K562 (cell line): Measurements from ENCODE around the gene ATP5PO. TPM values are rescaled to one million over a fixed set of nuclear protein-coding genes. Genes with fewer than 3 reads are reported as not detected.
A peak's percentile ranks its signal among the peaks of the same experiment; 100 is the strongest.

Experiments
- ATAC-seq: fragments of 200-7000 bp; cut with Tn5 transposase; 3 replicates; pipeline ENCODE4 v1.9.1; 2020; ENCODE audit warnings: moderate library complexity
- BruUV-seq: library from RNA; stranded (reverse); fragments of 400-500 nt; replicated peaks from 2 replicates; lab custom pipeline; 2021; lab: Mats Ljungman, UMichigan
- CTCF ChIA-PET: fragments of 300-600 bp; formaldehyde crosslinking; extraction: SDS; loops from one replicate; lab custom pipeline; 2021; ENCODE audit warnings: low intra/inter-chr PET ratio; lab: Yijun Ruan, JAX
- POLR2A ChIA-PET: fragments of 300-600, 350-650 bp; sonication (Branson Sonifier 250); formaldehyde crosslinking; extraction: SDS; loops from one replicate; lab custom pipeline; 2021; ENCODE audit warnings: antibody characterized with exemption, inconsistent platforms; lab: Yijun Ruan, JAX
- DNase-seq, 4 experiments: peaks; one replicate each; pipeline versions ENCODE4 v3.0.0 to v3.0.0-alpha.2; 2011 to 2018; ENCODE audit warnings: low spot score in 3 of 4, mixed read lengths in 3 of 4; ENCODE audit errors: extremely low read depth in 1 of 4
- FAIRE-seq: peaks from 2 replicates; lab custom pipeline; 2011; peaks lifted over from hg19 to GRCh38; lab: Jason Lieb, UNC
- H2AFZ ChIP-seq: 2 replicates; pipeline ENCODE4 v1.6.0; 2011; ENCODE audit warnings: low read depth, low read length, control low read depth, inconsistent platforms
- H3K27ac ChIP-seq: fragments of 200-600 bp; 3 replicates; pipeline ENCODE4 v1.8.0; 2011; ENCODE audit warnings: low read depth, mild to moderate bottlenecking, control low read depth, inconsistent platforms, low read length, moderate library complexity, mixed read lengths; ENCODE audit errors: extremely low read depth
- H3K27me3 ChIP-seq, 2 experiments: fragments of 300-600 bp in 1 of 2; 2 replicates in 1 of 2; 3 replicates in 1 of 2; pipeline versions ENCODE4 v1.6.0 to v1.8.0; 2011; ENCODE audit warnings: inconsistent platforms in 2 of 2, low read length in 2 of 2, mild to moderate bottlenecking in 1 of 2, mixed read lengths in 1 of 2, moderate library complexity in 1 of 2; ENCODE audit not compliant: control insufficient read depth in 2 of 2, insufficient read depth in 2 of 2
- H3K36me3 ChIP-seq: fragments of 300-600 bp; 3 replicates; pipeline ENCODE4 v1.8.0; 2011; ENCODE audit warnings: mild to moderate bottlenecking, low read length, inconsistent platforms; ENCODE audit not compliant: control insufficient read depth, insufficient read depth
- H3K4me1 ChIP-seq, 2 experiments: fragments of 200-600 bp in 1 of 2; replicated peaks in 1 of 2; 2 replicates in 1 of 2; 3 replicates in 1 of 2; pipeline versions ENCODE4 v1.5.1 to v1.8.0; 2011; ENCODE audit warnings: inconsistent platforms in 2 of 2, low read length in 2 of 2, mild to moderate bottlenecking in 1 of 2, mixed read lengths in 1 of 2, moderate library complexity in 1 of 2; ENCODE audit not compliant: control insufficient read depth in 2 of 2, insufficient read depth in 2 of 2
- H3K4me2 ChIP-seq: 2 replicates; pipeline ENCODE4 v1.6.1; 2011; ENCODE audit warnings: low read length, control low read depth, inconsistent platforms, mixed read lengths; ENCODE audit not compliant: insufficient read depth
- H3K4me3 ChIP-seq: fragments of 200-600 bp; sonication (generic), shearing (Covaris generic); 2 replicates; pipeline ENCODE4 v1.5.1; 2016; ENCODE audit warnings: control low read depth, inconsistent platforms
- H3K79me2 ChIP-seq: fragments of 200-600 bp; 3 replicates; pipeline ENCODE4 v1.8.0; 2011; ENCODE audit warnings: low read length, inconsistent platforms; ENCODE audit not compliant: control insufficient read depth, insufficient read depth
- H3K9ac ChIP-seq, 2 experiments: 2 replicates each; pipeline versions ENCODE4 v1.6.0 to v1.6.1; 2011; ENCODE audit warnings: low read depth in 2 of 2, low read length in 2 of 2, control low read depth in 1 of 2, inconsistent platforms in 1 of 2, mild to moderate bottlenecking in 1 of 2, mixed read lengths in 1 of 2; ENCODE audit not compliant: insufficient read depth in 1 of 2
- H3K9me1 ChIP-seq: one replicate; pipeline ENCODE4 v1.6.0; 2011; ENCODE audit warnings: inconsistent platforms, mild to moderate bottlenecking, low read length, moderate library complexity; ENCODE audit not compliant: control insufficient read depth, insufficient read depth
- H3K9me3 ChIP-seq: replicated peaks from 2 replicates; pipeline ENCODE4 v1.5.1; 2011; ENCODE audit warnings: low read depth, low read length, inconsistent platforms; ENCODE audit not compliant: control insufficient read depth, insufficient read depth
- H4K20me1 ChIP-seq: replicated peaks from 2 replicates; pipeline ENCODE4 v1.6.1; 2011; ENCODE audit warnings: low read length, inconsistent platforms, mixed read lengths; ENCODE audit not compliant: control insufficient read depth, insufficient read depth
- ARNT ChIP-seq, 2 experiments: fragments of 450-650 bp; IDR thresholded peaks; 2 replicates each; pipeline ENCODE4 v1.6.1; 2016; ENCODE audit warnings: mild to moderate bottlenecking in 1 of 2
- CEBPB ChIP-seq: fragments of 450-650 bp; IDR thresholded peaks from 2 replicates; pipeline ENCODE4 v1.6.1; 2016; ENCODE audit warnings: missing genetic modification characterization, missing compliant biosample characterization
- CEBPG ChIP-seq, 3 experiments: fragments of 200-800 bp in 1 of 3; sonication (Bioruptor generic) in 1 of 3; sonication (generic) in 1 of 3; formaldehyde crosslinking in 1 of 3; IDR thresholded peaks in 2 of 3; conservative IDR thresholded peaks in 1 of 3; 2 replicates each; pipeline versions ENCODE4 v1.6.1 to v1.8.0; 2016 to 2022; ENCODE audit warnings: missing compliant biosample characterization in 2 of 3, missing genetic modification characterization in 2 of 3, mild to moderate bottlenecking in 1 of 3, missing genetic modification reagents in 1 of 3
- EP400 ChIP-seq: fragments of 450-650 bp; IDR thresholded peaks from 2 replicates; pipeline ENCODE4 v1.6.1; 2017; ENCODE audit warnings: antibody characterized with exemption, mild to moderate bottlenecking, moderate library complexity
- KLF16 ChIP-seq: IDR thresholded peaks from 2 replicates; pipeline ENCODE4 v1.6.1; 2016; ENCODE audit warnings: antibody characterized with exemption
- RBM25 ChIP-seq: fragments of 200-400 bp; formaldehyde crosslinking; IDR thresholded peaks from 2 replicates; pipeline ENCODE4 v1.6.1; 2018; ENCODE audit warnings: low read length, low read depth, moderate library complexity; ENCODE audit not compliant: severe bottlenecking
- TAF1 ChIP-seq: IDR thresholded peaks from 2 replicates; pipeline ENCODE4 v1.6.1; 2011; ENCODE audit warnings: mild to moderate bottlenecking, low read length, moderate library complexity; ENCODE audit not compliant: insufficient read depth, control insufficient read depth, severe bottlenecking; ENCODE audit errors: extremely low read depth
- TAF9B ChIP-seq: fragments of 450-650 bp; IDR thresholded peaks from 2 replicates; pipeline ENCODE4 v1.6.1; 2018; ENCODE audit warnings: mild to moderate bottlenecking; ENCODE audit not compliant: partially characterized antibody
- TOE1 ChIP-seq, 2 experiments: fragments of 450-650 bp in 1 of 2; sonication (generic) in 1 of 2; formaldehyde crosslinking in 1 of 2; IDR thresholded peaks; 2 replicates each; pipeline versions ENCODE4 v1.7.1 to v1.8.0; 2016 to 2022; ENCODE audit warnings: borderline replicate concordance in 2 of 2, mild to moderate bottlenecking in 2 of 2, antibody characterized with exemption in 1 of 2, inconsistent platforms in 1 of 2, low read depth in 1 of 2, missing genetic modification reagents in 1 of 2, moderate library complexity in 1 of 2
- TRIM28 ChIP-seq: fragments of 450-650 bp; IDR thresholded peaks from 2 replicates; pipeline ENCODE4 v1.6.1; 2017
- WHSC1 ChIP-seq: IDR thresholded peaks from one replicate; pipeline ENCODE4 v1.6.1; 2012; ENCODE audit warnings: low read length, control low read depth, inconsistent platforms
- ZNF124 ChIP-seq: sonication (generic); formaldehyde crosslinking; IDR thresholded peaks from 2 replicates; pipeline ENCODE4 v1.8.1; 2022; ENCODE audit warnings: missing genetic modification reagents
- ZNF197 ChIP-seq: fragments of 200-800 bp; sonication (Bioruptor generic); IDR thresholded peaks from 2 replicates; pipeline ENCODE4 v1.6.1; 2016; ENCODE audit warnings: low read depth, missing genetic modification characterization, missing compliant biosample characterization
- ZNF253 ChIP-seq: fragments of 250-450 bp; sonication (Bioruptor Pico); conservative IDR thresholded peaks from 2 replicates; pipeline ENCODE4 v1.6.1; 2021; ENCODE audit warnings: mild to moderate bottlenecking
- ZNF354B ChIP-seq: fragments of 250-450 bp; sonication (Bioruptor Pico); IDR thresholded peaks from 2 replicates; pipeline ENCODE4 v1.4.0; 2020
- ZNF507 ChIP-seq: conservative IDR thresholded peaks from 2 replicates; pipeline ENCODE4 v1.6.1; 2017; ENCODE audit warnings: missing genetic modification characterization, missing compliant biosample characterization
- WGBS: fragments of 100-300 bp; shearing (Covaris generic); methylation state at CpG from one replicate; pipeline ENCODE4 v1.1.6; 2016; ENCODE audit warnings: low coverage, mixed read lengths; ENCODE audit not compliant: insufficient coverage; ENCODE audit errors: missing lambda C conversion rate; 5-methylcytosine and 5-hydroxymethylcytosine counted together
- in situ Hi-C: fragments of 300-500 bp; cut with MboI; formaldehyde crosslinking; loops from 4 replicates; pipeline ENCODE4 v1.15.0; 2018; ENCODE audit warnings: inconsistent platforms, mixed read lengths
- intact Hi-C: fragments of 100-400 bp; cut with micrococcal nuclease; formaldehyde crosslinking; loops from 2 replicates; pipeline ENCODE4 v1.14.2; 2022
- polyA plus RNA-seq, 8 experiments: library from polyadenylated mRNA; depleted of rRNA in 4 of 8; stranded (reverse) in 5 of 8; unstranded in 3 of 8; fragments of >200 nt; fragmentation: Nextera tagmentation in 2 of 8; fragmentation: Illumina TruSeq in 1 of 8; extraction: Ambion mirVana in 2 of 8; extraction: Trizol in 1 of 8; gene quantifications; 2 replicates each; pipeline versions ENCODE4 v1.2.1 to v1.2.3, GENCODE V29; 2011 to 2014; ENCODE audit warnings: inconsistent platforms in 1 of 8, missing spikeins in 1 of 8
- total RNA-seq, 7 experiments: library from RNA; depleted of rRNA in 6 of 7; stranded (reverse); fragments of >200 nt in 6 of 7; fragmentation: Illumina TruSeq in 2 of 7; extraction: Trizol in 2 of 7; gene quantifications; 2 replicates each; pipeline versions ENCODE4 v1.2.1 to v1.2.3, GENCODE V29; 2011 to 2021; ENCODE audit warnings: low replicate concordance in 1 of 7
- TF ChIP-seq, protein P1 (sequence below): sonication (generic); formaldehyde crosslinking; IDR thresholded peaks from 2 replicates; pipeline ENCODE4 v1.9.0; 2022; ENCODE audit warnings: mild to moderate bottlenecking, missing genetic modification reagents

The ATP5PO gene
- total and polyA plus RNA-seq, 9 of the 15 experiments (the other 6 are each of a cell fraction or from before 2014, with no cell fraction given): 367 to 2,722 (median 808) TPM

- intact Hi-C loops: no loop called here
- BruUV-seq: no TSS peak
- Histone ChIP-seq H3K4me2 (no peak overlapping the region), H4K20me1 (no peaks in the 10 kb centered on the region), H3K27me3 (no peaks in the 10 kb centered on the region), H3K4me1 (peaks cover 0 to 3% of the 10 kb centered on the region in 2 experiments; a peak in 1 of 5 replicates), H3K79me2 (no peaks in the 10 kb centered on the region), H3K36me3 (no peaks in the 10 kb centered on the region), H3K9ac (no peak overlapping the region), H2AFZ (no peak overlapping the region), H3K4me3 (no peak overlapping the region), H3K9me1 (no peaks in the 10 kb centered on the region), H3K9me3 (no peaks in the 10 kb centered on the region), H3K27ac (no peak overlapping the region)
- TF ChIP-seq ZNF354B (CRISPR knock-in tag) (peak; percentile 90), ZNF507 (tag) (peak; percentile 100), ARNT (IDR thresholded peaks at IDR 0.05) (0 out of 4 replicates have a peak, but pooled peaks of 1 of the 2 experiments have one; percentile 17), RBM25 (peak; percentile 39), TRIM28 (peak; percentile 40; the same call in 1 of the 2 replicates), EP400 (no peak)
- ATAC-seq (no peak), FAIRE-seq (no peak), DNase-seq (no peak)
- CTCF ChIA-PET: no interaction called here
- in situ Hi-C loops: no loop called here
- POLR2A ChIA-PET: interaction anchor here (0.9 to 1.3 kb wide), 3 partner anchors 10 to 12 kb away, joined by 4 to 6 read pairs (median 5); no protein-coding TSS in a partner anchor
These were observed 44.1 kb upstream of the ATP5PO start for GRCh38 chr21:33959680-33960079.

GRCh38 chr21:33954395-33954794, 38.8 kb upstream of the ATP5PO start:
- no TSS peak for BruUV-seq
- no peaks in the 10 kb centered on the region for H3K27me3 ChIP-seq
- peaks cover 0 to 4% of the 10 kb centered on the region in 2 experiments; a peak in 3 of 5 replicates for H3K4me1 ChIP-seq
- ATAC-seq (no peak), FAIRE-seq (no peak), DNase-seq (no peak)
- CTCF ChIA-PET: no interaction called here
- intact Hi-C loops: no loop called here
- no peak overlapping the region for H3K27ac ChIP-seq
- H4K20me1 ChIP-seq: no peaks in the 10 kb centered on the region
- H3K9me1 ChIP-seq: no peaks in the 10 kb centered on the region
- no peaks in the 10 kb centered on the region for H3K9me3 ChIP-seq
- H3K4me2 ChIP-seq: no peak overlapping the region
- POLR2A ChIA-PET: interaction anchor here (0.6 to 1.5 kb wide), 4 partner anchors 8 to 911 kb away, joined by 3 to 4 read pairs (median 4); no protein-coding TSS in a partner anchor
- H2AFZ ChIP-seq: no peak overlapping the region
- no peak overlapping the region for H3K9ac ChIP-seq
- WGBS: 87% methylated on average over 2 of the region's 2 CpGs
- H3K4me3 ChIP-seq: no peak overlapping the region
- H3K36me3 ChIP-seq: no peaks in the 10 kb centered on the region
- in situ Hi-C loops: no loop called here
- no peaks in the 10 kb centered on the region for H3K79me2 ChIP-seq
- TF ChIP-seq TOE1 (IDR thresholded peaks at IDR 0.05; ENCODE audit: borderline replicate concordance) (no peak), TOE1 (CRISPR knock-in tag; IDR thresholded peaks at IDR 0.05; ENCODE audit: borderline replicate concordance, low read depth) (no peak), TAF9B (no peak), CEBPB (tag) (peak; percentile 83), WHSC1 (no peak), CEBPG (CRISPR knock-in tag; IDR thresholded peaks at IDR 0.05) (no peak), CEBPG (tag; conservative IDR thresholded peaks at IDR 0.05 in 1 of 2, IDR thresholded peaks at IDR 0.05 in 1 of 2) (peak; percentile 33 to 40; a peak in 2 of 4 replicates), ZNF253 (CRISPR knock-in tag) (no peak), KLF16 (no peak), ZNF197 (CRISPR knock-in tag) (no peak), ZNF124 (CRISPR knock-in tag) (no peak), TAF1 (no peak)
- TF ChIP-seq, protein P1, sequence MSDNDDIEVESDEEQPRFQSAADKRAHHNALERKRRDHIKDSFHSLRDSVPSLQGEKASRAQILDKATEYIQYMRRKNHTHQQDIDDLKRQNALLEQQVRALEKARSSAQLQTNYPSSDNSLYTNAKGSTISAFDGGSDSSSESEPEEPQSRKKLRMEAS (CRISPR knock-in tag): no peak
